HG02642 (cell line): ENCODE measurements around the gene ITPR2.

Experiments
- ATAC-seq: cut with Tn5 transposase; IDR thresholded peaks from one replicate; pipeline ENCODE4 v1.9.1; 2021; ENCODE audit warnings: mild to moderate bottlenecking; ENCODE audit not compliant: unreplicated experiment, poor library complexity

Gene ITPR2

DNA sequence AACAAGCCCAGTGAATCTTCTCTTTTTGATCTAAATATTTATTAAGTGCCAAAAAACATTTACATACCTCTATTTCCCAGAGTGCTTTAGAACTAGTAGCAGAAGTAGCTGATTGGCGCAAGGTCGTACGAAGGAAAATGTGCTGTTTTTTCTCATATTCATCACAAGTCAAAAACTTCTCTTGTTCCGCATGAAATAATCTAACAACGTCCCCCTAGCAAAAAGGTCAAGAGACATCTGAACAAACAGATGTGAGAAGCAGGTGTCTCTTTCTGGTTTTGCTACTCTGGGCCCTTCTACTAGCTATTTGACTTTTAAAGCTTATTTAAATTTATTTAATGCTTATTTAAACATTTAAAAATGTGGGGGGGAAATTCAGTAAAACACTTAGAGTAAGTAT, 117.8 kb downstream of the ITPR2 start:
- no peak for ATAC-seq

DNA sequence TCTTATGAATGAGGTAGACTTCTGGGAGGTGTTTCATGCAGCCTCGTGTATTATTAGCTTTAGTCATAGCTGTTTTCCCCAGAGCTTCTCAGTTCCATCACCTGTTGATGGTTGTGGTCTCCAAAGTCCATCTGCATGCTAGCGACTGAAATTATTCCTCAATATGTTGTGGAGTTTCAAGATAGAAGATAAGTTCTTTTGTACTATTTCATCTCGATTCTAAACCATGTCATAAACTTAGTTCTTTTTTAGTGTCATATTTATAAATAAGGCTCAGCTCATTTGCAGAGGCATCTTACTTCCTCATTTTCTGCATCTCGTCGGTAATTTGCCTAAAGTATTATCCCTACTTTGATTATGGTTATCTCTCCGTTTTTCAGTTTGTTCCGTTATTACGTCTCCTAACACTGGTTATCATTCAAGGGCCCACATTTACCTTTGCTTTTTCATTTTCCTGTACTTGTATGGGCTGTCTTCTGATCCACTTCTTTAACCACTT, 119.1 kb downstream of the ITPR2 start:
- peak; percentile 83 for ATAC-seq

DNA sequence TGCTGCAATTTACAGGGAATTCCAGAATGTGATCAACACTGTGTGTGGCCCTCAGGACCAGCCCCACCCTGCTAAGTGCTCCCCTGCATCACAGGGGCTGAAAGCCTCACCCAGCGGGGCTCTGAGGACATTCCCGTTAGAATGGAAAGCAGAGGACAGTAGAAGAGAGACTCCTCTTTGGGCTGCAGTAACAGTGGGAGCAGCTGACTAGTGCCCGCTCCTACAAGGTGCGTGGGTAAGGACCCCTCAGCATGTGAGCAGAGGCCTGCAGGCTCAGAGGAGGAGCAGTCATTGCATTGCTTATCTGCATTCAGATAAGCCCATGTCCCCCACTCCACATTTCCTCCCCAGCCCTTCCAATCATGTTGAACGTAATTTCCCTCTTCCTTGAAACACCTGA, 120.1 kb downstream of the ITPR2 start:
- ATAC-seq: no peak

DNA sequence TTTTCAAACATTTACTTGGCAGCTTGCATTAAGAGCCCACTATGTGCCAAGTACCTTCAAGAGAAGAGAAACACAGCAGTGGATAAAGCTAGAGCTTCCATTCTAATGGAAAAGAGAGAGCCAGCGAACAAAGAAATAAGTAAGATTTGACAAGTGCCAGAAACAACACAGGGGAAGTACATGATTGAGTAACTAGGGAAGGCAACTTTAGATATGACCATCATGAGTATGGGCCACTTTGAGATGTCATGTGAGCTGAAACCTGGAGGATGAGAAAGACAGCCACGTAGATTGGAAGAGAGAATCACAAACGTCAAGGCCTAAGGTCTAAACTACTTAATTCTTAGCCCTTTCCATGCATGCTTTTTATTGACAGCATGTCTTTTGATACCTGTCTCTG, 121.4 kb downstream of the ITPR2 start:
- no peak for ATAC-seq

DNA sequence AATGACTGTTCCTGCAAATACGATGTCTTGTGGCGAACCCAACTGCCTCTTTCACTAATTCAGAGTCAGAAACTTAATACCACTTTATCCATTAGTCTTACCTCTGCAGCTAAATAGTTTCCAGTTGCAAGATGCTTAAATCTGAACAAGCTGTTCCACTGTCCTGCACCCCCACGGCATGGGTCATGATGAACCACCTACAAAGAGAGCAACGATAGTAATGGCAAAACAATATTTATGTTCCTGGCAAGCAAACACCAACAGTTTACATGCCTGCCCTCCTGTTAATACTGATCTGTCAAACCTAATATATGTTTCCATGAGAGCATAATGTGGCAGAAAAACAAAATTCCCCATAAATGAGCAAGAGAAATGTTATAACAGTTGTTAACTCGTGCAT, 121.9 kb downstream of the ITPR2 start:
- no peak for ATAC-seq

DNA sequence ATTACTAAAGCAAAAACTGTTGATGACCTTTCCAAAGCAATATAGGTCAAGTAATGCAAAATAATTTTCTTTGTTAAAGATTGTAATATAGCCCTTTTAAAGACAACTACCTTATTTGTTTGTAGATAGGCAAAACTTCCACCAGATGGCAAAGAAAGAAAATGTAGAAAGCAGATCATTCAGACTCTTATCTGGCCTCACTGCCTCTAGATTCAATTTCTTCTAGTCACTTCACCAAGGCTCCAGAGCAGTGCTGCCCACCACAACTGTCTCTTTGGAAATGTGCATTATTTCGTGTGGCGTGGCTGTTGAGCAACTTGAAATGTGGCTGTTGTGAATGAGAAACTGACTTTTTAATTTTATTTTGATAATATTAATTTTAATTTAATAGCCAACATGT, 127.1 kb downstream of the ITPR2 start:
- ATAC-seq: no peak

DNA sequence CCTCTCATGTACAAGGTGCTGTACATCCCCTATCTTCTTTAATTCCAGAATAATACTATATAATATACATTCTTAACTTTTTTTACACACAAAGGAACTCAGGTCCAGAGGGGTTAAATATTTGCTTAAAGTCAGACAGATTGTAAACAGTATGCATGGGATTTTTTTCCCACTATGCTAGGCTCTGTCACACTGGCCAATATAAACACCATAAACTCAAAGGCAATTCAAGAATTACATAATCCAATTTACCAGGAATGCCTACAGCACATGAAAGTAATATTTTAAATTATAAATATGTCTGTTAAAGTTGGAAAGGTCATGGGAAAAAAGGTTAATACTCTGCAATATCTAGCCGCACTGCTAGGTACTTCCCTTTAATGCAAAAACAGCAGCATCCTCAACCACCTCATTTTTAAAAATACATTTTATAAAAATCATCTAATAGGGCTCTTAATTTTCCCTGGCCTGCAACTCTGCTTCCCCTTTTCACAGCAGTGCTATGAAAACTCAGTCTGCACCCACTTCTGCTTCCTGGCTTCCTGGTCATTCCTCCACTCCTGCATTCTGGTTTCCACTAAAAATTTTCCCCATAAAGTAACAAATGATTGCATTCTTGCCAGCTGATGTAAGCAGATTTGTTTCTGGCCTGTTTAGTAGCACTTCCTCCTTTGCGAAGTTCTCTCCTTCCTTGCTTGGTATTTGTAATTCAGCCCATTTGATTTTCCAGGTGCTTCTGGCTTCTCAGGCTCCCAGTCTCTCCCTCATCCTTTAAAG, 128.1 kb downstream of the ITPR2 start:
- ATAC-seq: no peak

DNA sequence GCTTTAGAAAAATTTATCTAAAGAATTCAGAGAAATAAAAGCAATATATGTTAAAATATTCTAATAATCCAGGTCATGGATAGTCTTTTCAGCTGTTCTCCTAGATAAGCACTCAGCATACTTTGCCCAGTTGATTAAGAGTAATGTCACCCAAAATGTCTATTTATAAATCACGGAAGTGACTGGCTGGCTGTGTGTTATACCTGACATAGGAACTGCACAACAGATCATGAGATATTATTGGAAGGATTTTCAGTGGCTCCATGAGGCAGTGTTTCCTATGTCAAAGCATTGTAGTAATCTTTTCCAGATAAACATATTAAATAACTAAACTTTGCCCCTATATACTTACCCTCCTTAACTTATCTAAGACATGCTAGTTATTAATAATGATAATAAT, 128.8 kb downstream of the ITPR2 start:
- ATAC-seq: no peak

DNA sequence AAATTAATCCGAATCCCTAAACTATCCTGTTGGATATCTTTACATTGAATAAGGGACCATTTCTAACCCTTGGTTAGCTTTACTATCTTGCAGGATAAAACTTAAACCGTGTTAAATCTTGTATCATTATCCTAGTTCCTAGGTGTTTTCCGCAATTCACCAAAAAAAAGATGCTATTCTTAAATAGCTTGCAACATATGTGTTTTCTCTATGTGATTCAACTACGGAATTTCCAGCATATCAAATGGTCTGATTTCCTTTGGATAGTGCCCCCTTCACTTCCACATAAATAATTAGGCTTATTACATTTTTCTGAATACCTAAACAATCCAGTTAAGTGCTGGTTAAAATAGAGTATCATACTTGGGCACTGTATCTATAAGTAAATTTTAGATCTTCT, 130.3 kb downstream of the ITPR2 start:
- ATAC-seq: no peak

DNA sequence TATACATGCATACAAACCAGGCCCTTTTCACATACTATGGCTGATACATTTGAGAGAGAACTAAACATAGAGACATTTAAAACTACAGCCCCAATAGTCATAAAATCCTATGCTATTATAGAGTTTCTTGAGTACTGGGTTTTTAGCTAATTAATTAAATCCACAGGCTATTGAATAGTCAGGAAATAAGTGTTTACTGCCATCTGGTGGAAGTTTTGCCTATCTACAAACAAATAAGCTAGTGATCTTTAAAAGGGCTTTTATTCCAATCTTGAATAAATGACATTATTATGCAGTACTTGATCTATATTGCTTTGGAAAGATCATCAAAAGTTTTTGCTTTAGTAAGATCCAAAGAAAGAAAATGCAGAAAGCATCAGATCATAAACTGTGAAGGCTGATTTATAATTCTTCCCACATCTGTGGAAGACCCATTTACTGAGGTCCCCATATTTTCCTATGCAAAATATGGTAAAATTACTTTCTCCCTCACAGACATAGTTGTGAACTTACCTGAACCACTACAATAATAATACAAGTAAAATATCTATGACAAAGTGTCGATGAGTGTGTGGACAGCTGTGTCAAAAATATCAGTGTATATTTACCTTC, 131.3 kb downstream of the ITPR2 start:
- no peak for ATAC-seq

DNA sequence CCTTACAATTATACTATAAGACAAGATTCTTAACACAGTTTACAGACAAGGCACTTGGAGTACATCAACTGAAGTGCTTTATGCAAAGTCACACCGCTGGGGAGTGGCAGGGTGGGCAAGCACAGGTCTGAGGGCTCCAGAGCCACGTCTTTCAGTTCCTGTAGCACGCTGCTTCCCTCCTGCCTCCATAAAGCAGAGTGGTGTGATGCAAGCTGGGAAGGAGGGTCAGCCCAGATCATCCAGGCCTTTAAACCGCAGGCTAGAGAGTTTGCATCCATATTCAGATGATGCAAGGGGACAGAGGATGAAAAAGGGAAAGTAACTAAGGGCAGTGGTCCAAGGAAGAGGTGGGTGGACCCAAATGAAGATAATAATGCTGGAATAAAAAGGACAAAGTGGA, 132.6 kb downstream of the ITPR2 start:
- no peak for ATAC-seq

DNA sequence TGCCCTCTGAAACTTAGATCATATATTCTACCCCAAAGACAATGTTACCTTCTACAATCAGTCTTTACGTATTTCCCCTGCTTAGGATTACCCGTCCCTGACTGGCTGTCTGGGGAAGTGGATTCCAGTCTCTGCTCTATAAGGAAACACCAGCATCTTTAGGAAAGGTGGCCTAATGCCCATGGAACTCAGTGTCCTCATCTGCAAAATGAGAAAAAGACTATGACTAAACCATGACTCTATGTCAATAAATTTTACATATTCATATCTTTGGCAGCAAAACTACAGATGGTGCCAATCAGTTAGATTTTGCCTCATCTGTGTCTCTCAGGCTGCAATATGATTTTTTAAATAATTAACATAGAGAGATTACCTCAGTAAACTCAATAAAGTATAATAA, 133.8 kb downstream of the ITPR2 start:
- no peak for ATAC-seq

DNA sequence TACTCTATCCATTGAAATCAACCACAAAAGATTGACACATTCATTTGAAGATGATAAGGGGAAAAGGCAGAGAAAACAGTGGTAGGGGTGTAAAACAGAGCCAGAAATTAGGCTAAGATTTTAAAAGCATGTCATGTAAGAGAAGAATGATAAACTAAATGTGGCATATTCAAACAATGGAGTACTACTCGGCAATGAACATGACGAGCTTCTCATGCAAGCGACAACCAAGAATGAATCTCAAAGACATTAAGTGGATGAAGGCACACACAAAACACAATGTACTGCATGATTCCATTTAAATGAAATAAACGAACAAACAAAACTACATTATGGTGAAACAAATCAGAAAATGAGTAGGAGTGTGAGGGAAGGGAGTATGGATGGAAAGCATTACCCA, 134.8 kb downstream of the ITPR2 start:
- no peak for ATAC-seq

DNA sequence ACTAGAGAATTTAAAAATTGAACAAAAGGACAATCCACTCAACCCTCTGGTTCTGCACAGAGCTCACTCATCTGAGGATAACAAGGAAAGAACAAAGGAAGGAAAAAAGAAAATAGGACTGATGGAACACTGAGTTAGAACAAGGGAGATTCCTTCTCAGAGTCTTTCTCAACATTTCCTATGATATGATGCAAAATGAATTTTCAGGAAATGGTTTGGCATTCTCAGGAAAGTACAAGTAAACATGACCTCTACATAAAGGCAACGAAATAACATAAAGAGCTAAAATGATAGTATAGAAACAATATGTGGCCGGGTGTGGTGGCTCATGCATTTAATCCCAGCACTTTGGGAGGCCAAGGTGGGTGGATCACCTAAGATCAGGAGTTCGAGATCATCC, 135.8 kb downstream of the ITPR2 start:
- no peak for ATAC-seq

DNA sequence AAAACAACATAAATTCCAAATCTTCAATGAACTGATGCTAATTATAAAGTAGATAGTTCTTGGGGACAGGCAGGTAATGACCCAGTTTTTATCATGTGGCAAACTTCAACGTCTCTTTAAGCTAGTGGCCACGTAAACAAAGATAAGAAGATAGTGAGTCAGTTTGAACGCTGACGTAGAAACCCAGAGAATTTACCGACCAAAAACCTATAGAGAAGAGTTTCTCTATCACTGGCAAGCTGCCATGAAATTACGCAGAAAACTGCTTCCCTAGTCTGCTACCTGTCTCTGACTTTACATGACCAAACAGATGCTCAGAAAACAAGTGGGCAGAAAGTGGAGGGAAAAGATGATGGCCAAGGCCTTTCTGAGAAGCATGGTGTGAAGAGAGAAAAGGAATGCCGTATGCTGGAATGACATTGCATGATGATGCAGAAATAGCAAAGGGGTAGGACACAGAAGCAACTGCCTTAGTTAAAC, 136.3 kb downstream of the ITPR2 start:
- ATAC-seq: no peak

DNA sequence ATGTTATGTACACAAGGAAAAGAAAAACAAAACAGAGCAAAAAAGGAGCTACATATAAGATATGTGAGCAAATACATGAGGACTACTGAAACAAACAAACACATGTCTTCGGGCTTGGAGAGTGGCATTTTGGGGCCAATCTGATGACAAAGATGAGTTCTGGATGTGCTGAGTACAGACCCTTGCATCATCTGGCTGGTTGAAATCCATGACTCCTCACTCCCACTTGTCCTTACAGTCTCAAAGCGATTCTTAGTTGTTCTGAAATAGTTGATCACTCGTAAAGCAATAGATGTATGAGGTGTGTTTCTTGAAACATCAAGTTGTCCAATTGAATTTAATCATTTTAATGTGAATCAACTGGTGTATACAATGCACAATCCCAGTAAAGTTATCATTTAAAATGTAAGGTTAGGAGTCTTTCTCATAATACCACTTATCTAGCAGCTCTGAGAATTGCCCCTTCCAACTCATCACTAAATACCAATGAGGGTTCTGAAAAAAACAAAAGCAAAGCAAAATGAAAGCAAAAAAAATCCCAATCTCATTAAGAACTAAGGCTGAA, 136.9 kb downstream of the ITPR2 start:
- no peak for ATAC-seq

DNA sequence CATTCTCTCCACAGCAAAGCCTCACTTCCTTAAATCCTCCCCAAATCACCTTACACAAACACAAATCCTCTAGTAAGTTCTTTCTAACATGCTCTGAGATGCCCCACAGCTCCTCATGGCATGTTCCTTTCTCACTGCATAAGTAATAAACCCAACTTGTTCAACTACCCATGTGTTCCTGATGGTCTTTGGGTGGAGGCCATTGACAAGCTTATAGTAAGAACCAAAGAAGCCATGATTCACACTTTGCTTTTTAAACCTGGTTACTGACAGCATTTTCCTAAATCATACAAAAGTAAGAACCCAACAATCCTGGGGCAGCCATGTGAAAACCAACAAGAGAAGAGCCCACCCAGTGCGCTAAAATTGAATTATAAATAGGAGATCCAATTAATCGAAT, 138.6 kb downstream of the ITPR2 start:
- no peak for ATAC-seq

DNA sequence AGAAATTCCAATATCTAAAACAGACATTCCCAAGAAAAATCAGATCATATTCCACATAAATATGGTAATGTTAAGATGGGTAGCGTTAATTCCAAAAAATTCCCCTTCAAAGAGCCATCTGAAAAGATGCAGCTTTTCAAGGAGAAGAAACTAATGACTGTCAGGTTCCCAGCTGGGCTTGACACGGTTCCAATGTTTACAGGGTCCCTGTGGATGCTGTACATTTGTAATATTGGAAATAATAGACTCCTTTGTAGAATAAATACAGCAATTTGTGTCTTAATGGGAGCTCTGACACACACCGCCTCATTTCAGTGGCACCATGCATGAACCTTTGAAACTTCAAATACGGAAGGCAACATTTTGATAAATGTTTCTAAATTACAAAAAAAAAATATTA, 140.6 kb downstream of the ITPR2 start:
- no peak for ATAC-seq

DNA sequence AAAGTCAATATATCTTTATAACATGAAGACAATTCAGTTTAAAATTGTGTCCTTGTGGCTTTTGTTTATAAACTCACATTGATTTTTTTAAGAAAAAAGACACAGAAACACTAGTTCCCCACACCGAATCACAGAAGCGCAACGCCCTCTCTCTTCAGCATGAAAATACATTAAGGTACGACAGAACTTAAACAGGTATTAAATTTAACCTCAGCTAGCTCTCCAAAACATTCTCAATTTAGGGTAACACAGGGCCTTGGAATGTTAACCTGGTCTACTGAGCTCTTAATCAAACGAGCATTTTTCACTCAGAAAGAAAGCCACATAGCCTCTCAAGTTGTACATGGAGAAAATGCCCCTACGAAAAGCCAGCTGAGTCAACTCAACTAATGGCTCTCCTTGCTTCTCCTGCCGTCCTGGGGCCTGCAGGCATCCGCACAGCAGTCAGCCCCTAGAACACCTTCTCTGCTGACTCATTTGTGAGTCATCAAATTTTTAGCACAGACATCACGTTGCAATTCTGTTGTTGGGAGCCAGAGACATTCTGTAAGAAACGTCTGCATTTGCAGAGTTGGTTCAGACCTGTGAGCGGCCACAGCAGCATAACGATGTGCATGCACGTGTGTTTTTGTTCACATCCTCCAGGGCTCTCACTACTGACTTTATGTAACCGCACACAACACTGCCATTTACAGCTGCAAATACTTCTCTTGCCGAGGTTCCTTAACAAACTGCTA, 141.6 kb downstream of the ITPR2 start:
- no peak for ATAC-seq

DNA sequence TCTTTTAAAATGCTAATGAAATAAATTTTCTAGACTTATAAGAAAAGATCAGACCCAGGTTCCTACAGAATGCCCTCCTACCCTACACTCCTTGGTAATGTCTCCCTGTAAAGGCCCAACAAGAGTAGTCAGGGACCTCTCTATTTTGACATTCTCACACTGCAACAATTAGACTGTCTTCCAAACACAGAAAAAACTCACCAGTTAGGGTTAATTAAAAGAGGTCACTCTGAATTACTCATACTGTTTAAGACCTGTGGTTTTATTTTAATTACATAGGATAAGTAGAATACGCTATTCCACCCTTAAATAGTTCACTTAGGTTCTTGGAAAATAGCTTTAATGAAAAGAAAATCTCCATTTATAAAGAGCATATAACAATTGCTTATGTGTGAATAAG, 142.4 kb downstream of the ITPR2 start:
- ATAC-seq: no peak

DNA sequence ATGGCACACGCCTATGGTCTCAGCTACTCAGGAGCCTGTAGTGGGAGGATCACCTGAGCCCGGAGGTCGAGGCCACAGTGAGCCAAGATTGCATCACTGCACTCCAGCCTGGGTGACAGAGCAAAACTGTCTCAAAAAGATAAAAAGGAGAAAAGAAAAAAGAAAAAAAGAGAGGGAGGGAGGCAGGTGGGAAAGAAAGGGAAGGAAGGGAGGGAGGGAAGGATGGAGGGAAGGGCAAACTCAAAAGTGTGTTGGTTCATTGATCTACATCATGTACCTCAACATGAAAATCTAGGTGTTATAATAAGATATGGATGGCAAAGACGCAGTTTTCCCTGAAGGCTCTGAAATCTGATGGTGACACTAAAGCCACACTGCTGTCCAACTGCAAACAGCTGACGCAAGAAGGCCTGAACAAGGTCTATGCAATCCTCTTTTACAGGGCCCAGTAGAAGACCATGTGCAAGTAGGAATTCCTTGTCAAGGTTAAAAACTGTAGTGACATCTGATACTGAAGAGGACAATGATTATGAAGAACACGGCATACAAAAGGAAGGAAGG, 143.6 kb downstream of the ITPR2 start:
- ATAC-seq: no peak
